Left colon (tissue), 2 donors: Measurements from ENCODE around the gene ITPKB. TPM values are rescaled to one million over a fixed set of nuclear protein-coding genes. Genes with fewer than 3 reads are reported as not detected.

Source experiments
- ATAC-seq: fragments of 200-7000 bp; cut with Tn5 transposase; one replicate; pipeline ENCODE4 v1.9.1; 2020; ENCODE audit warnings: mild to moderate bottlenecking, moderate library complexity
- DNase-seq, 2 donors: peaks; one replicate each; pipeline ENCODE4 v3.0.0-alpha.2; 2020
- intact Hi-C, 2 donors: fragments of 100-400 bp; cut with DNase I in 1 of 2; cut with micrococcal nuclease in 1 of 2; formaldehyde crosslinking; loops; one replicate each; pipeline versions ENCODE4 v1.11.2 to v1.14.0; 2022; cut with DNase I, micrococcal nuclease
- total RNA-seq, 2 donors: library from RNA; stranded (reverse); fragmentation: NEBNext Ultra II Directional; extraction: Animal tissue kit (Norgen Biotek cat#: 25700); gene quantifications; one replicate each; pipeline ENCODE4 v1.2.1, GENCODE V29; 2021
- donor health status: DM: no; HTN: no; CAD: no.
- donor health status: DM: yes; HTN: yes; CAD: no.

ITPKB gene
- total RNA-seq, 2 donors from 2014 or later = 9.7 to 20.9 TPM

DNA sequence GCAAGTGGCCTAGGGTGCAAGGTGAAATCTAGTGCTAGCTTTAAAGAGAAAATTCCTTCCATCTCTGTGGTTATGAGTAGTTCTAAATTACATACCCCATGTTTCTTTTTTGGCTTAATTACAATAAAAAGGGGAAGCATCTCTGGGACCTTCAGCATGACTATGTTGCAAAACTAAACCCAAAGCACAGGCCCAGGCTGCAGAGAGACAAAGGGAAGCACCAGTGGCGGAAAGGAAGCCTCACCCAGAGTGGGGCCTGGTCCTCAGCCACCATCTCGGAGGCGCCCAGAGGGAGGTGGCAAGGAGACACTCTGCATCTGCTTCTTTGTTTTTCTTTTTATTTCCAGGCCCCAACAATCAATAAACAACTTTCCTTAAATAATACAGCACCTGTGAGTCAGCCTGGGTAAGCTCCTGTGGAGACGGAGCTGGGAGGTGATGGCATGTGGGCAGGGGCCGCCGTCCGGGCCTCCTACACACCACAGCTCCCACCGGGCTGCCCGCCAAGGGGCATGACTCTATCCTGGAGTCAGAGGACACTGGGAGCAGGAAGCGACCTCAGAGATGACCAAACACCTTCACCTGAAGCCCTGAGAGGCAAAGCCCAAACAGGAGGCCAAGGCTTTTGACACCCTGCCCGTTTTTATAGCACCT lies 21.7 kb downstream of the ITPKB start:
- intact Hi-C loops = no loop called here
- ATAC-seq (no peak), DNase-seq (no peak)

DNA sequence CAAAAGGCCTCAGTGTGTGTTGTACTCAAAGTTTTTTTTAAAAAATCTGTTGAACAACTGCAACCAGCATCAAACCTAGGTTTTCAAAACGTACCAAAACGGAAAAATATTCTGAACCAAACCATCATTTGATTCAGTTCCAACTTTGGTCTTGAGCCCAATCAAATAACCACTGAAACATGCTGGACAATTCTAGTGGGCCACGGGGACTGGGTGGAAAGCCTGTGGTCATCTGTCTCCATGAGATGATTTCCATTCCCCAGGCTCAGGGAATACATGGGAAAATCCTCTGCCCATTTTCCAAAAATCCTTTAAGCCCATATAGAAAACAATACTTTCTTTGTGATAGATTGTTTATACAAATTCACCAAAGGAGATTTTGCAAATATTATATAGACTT lies 22.5 kb downstream of the ITPKB start:
- intact Hi-C loops = no loop called here
- DNase-seq (no peak), ATAC-seq (no peak)

DNA sequence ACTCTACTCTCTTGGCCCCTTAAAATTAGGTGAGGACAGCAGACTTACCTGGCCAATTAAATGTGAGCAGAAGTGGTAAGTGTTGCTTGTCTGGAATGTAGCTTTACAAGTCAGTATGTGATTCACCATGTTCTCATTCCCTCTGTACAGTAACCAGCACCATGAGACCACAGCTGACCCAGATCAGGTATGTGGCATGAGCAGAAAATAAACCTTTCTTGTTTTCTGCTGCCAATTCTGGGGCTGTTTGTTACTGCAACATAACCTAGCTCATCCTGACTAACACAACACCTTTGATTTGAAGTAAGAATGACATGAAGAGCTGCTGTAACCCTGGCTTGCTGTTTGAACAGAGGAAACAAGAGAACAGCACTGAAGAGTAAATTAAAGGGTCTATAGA lies 24.9 kb downstream of the ITPKB start:
- ATAC-seq (no peak), DNase-seq (no peak)
- intact Hi-C loops = no loop called here

- intact Hi-C loops = no loop called here
- DNase-seq (no peak), ATAC-seq (no peak)
These were observed 26.2 kb downstream of the ITPKB start for GRCh38 chr1:226712742-226713419.

DNA sequence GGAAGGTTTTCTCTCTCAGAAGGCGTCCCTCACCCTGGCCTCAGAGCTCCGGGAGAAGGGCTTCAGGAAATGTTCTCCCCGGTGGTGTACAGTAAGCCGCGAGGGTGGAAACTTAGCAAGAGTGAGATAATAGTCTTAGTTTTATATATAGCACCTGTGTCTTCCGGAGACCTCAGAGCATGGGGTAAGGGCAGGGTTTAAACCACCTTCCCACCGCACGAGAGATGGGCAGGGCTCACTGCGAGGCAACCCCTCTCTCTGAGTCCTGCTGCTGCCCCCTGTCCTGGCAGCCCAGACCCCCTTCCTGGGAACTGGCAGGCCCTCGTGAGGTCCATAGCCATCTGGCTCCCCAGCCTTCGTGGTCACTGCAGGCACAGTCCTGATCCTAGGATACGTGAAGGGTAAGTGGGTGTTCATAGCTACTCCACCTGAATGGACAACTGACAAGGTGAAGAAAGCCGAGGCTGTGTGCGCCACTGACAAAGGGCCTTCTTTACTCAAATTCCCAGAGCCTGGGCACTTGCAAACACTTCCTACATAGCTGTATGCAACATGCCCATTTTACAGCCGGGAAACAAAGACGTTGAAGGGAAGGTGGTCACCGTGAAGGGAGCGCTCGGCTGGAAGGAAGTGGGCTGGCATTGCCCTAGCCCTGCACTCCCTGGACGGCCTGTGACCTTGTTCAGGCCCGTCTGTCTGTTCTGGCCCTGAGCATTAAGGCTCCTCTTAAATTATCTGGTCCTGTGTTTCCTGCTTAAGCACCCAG lies 26.9 kb downstream of the ITPKB start:
- ATAC-seq = peak; percentile 24
- DNase-seq = no peak
- intact Hi-C loops = no loop called here

- intact Hi-C loops = no loop called here
- DNase-seq (no peak), ATAC-seq (no peak)
These were observed 28.6 kb downstream of the ITPKB start for GRCh38 chr1:226710501-226710900.

GRCh38 chr1:226709953-226710352 lies 29.1 kb downstream of the ITPKB start:
- intact Hi-C loops = no loop called here
- DNase-seq = no peak
- ATAC-seq = no peak

GRCh38 chr1:226708967-226709396 lies 30.1 kb downstream of the ITPKB start:
- no peak for DNase-seq
- intact Hi-C loops = no loop called here
- ATAC-seq = no peak

- intact Hi-C loops = no loop called here
- ATAC-seq (no peak), DNase-seq (no peak)
These were observed 30.7 kb downstream of the ITPKB start for GRCh38 chr1:226708342-226708780.

- no peak for DNase-seq
- no peak for ATAC-seq
- intact Hi-C loops = no loop called here
These were observed 32.4 kb downstream of the ITPKB start for GRCh38 chr1:226706684-226707083.

DNA sequence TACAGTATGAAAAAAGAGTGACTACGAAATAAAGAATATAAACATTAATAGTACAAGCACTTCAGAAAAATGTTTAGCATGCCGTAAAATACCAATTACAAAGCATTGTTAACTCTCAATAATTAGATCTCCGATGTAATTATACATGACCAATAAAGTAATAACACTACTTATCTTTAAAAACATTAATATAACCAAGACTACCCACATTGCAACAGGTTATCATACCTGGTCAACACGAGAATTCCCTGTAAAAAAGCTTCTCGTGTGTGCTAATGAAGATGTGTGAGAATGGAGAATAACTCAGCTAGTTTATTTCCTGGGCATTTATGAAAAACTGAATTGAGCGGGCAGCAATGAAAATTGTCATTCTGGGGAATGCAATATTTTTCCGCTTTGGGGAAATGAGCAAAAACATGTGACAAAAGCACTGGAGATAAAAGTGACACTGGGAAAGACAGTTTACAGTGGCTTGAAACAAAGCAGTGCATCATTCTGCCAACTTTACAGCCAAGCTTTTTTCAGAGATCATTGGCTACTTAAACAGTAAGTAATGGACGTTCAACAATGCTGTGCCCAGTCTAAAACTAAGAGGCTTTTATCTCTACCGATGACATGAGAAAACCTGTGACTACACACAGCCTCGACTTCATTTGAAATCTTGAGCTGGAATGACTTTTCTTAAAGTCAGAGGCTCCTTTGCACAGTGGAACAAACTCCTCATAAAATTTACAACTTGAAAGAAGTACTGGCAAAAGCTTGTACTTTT lies 34.7 kb downstream of the ITPKB start:
- no peak for ATAC-seq
- DNase-seq = no peak
- intact Hi-C loops = no loop called here

DNA sequence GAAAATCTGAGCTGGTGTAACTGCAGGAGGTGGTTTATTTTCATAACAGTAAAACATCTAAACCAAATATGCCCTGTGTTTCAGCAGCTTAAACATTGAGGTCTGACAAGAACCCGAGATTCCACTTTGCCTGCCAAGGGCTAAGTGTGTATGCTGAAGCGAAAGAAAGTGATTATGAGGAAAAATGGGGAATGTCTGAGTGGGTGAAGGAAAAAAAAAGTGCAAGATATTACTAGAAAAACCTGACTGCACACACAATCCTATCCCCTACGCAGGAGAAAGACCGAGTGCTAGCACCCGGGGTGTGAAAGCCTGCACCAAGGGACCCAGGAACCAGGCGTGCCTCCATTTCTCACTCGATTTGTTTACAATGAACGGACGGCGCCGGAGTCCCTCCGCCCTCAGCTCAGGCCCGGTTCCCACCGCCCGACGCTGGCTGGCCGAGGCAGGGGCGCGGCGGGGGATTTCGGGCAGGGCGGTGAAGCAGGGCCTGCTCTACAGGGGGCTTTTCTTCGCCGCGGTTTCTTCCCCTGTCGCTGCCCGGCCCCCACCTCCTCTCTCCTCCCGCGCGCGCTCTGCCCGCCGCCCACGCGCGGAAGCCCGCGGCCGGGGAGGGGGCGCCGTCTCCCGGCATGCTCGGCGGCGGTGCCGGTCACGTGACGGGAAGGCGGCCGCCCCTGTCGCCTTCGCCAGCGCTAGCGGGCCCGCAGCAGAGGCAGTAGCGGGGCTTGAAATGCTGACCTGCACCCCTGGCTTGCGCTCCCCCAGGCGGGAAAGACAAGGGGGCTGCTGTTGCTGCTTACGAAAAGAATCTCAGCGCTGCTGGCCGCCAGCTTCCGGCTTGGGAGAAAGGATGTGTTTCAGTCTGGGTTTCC lies 35.9 kb downstream of the ITPKB start:
- ATAC-seq (peak; percentile 89), DNase-seq (peak; percentile 61 to 82)
- intact Hi-C loops = no loop called here

- ATAC-seq = peak; percentile 2
- intact Hi-C loops = no loop called here
- DNase-seq = no peak
These were observed 36.6 kb downstream of the ITPKB start for GRCh38 chr1:226702318-226702956.

DNA sequence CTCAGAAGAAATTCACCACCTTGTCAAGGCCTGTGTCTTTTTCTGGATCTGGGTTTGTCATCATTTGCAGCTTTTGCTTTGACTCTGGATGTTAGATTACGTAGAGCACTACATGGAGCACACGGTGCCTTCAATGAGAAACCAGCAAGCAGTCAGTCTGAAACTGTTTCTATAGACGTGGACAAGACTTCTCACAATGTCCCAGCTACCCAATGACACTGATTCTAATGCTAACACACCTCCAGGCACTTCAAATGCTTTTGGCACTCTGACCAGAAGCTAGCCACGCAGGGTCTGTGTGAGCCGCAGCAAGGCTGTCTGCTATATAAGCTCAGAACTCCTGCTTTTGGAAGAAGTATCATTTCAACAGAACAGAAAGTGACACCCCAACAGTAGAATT lies 38.2 kb downstream of the ITPKB start:
- intact Hi-C loops = no loop called here
- ATAC-seq = no peak
- DNase-seq = no peak

- intact Hi-C loops = no loop called here
- no peak for ATAC-seq
- DNase-seq = no peak
These were observed 39.9 kb downstream of the ITPKB start for GRCh38 chr1:226699166-226699565.

DNA sequence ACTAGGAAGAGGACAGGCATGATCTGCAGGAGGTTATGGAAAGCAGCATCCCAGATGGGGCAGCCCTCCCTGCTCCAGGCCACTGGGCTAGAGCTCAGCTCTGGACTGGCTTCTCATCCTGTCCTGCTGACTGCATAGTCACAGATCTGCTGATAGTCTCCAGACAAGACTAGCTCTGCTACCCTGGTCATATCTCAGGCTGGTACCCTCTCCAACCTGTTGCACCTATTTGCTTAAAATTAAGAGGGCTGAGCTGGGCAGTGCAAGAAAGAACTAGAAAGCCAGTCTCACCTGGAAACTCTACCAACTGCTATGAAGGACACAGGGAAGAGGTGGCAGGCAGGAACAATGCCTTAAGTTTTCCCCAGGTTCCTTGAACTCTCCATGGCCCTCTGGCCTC lies 40.4 kb downstream of the ITPKB start:
- no peak for DNase-seq
- intact Hi-C loops = no loop called here
- ATAC-seq = no peak

DNA sequence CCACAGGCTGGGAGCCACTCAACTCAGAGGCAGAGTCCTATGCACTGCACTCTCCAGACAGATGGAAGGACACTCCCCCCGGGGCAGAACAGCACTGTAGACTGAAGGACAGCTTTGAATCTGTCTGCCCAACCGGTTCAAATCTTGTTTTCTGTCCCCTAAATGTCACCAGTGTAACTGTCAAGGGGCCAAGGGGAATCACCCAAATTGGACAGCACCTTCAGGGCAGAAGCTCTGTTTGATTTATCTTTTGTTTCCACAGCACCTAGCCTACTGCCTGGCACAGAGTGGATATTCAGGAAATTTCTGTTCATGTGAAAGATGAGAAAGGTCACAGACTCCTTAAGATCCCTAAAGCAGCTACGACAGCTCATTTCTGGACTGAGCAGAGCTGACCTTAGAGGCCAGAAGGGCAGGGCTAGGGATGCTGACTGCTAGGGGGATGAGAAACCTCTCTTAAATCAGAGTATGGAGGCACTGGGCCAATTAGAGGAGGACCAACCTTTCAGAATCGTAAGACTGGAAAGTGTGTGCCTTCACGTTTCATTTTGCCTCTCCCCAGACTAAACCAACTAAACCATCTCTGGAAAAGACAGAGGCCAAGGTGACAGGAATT lies 41.0 kb downstream of the ITPKB start:
- no peak for ATAC-seq

More for the DNA sequence above, 41.0 kb downstream of the ITPKB start:
- DNase-seq = no peak
- intact Hi-C loops = no loop called here
